Progenitor cell of endocrine pancreas (in vitro differentiated cells): Measurements from ENCODE around the gene ARHGEF26. TPM values are rescaled to one million over a fixed set of nuclear protein-coding genes. Genes with fewer than 3 reads are reported as not detected.

Experiments used
- DNase-seq: peaks from one replicate; pipeline ENCODE4 v3.0.0; 2021; ENCODE audit warnings: low spot score; ENCODE audit not compliant: unreplicated experiment
- H3K27ac Mint-ChIP-seq: 2 replicates; pipeline ENCODE4 v1.8.0; 2021; ENCODE audit warnings: mild to moderate bottlenecking, moderate library complexity, mixed read lengths
- H3K27me3 Mint-ChIP-seq: 2 replicates; pipeline ENCODE4 v1.8.0; 2021; ENCODE audit warnings: mixed read lengths
- H3K36me3 Mint-ChIP-seq: 2 replicates; pipeline ENCODE4 v1.8.0; 2022; ENCODE audit warnings: mixed read lengths; ENCODE audit not compliant: insufficient read depth
- H3K4me1 Mint-ChIP-seq: 2 replicates; pipeline ENCODE4 v1.8.0; 2021; ENCODE audit warnings: low read depth, mixed read lengths
- H3K4me3 Mint-ChIP-seq: 2 replicates; pipeline ENCODE4 v1.8.0; 2021; ENCODE audit warnings: low read depth, mild to moderate bottlenecking, moderate library complexity, mixed read lengths
- H3K9me3 Mint-ChIP-seq: 2 replicates; pipeline ENCODE4 v1.8.0; 2021; ENCODE audit warnings: low read depth, mixed read lengths
- CTCF ChIP-seq: fragments of 200-600 bp; sonication (generic); IDR thresholded peaks from one replicate; pipeline ENCODE4 v1.5.0; 2021; ENCODE audit warnings: antibody characterized with exemption, mild to moderate bottlenecking; ENCODE audit not compliant: unreplicated experiment
- total RNA-seq: library from RNA; stranded (reverse); gene quantifications from 2 replicates; pipeline ENCODE4 v1.2.1, GENCODE V29; 2021

The ARHGEF26 gene
- total RNA-seq, 1 donor from 2014 or later: 10.0 TPM

- peaks cover 24% of the 10 kb centered on the region for H3K4me1 Mint-ChIP-seq
- H3K36me3 Mint-ChIP-seq: no peaks in the 10 kb centered on the region
- no peak for TF ChIP-seq CTCF
- peaks cover 26% of the 10 kb centered on the region for H3K27me3 Mint-ChIP-seq
- H3K4me3 Mint-ChIP-seq: peak overlapping the region; percentile 90
- no peak overlapping the region for H3K27ac Mint-ChIP-seq
- no peaks in the 10 kb centered on the region for H3K9me3 Mint-ChIP-seq
- DNase-seq: no peak
These were observed 1.2 kb upstream of the ARHGEF26 start for GRCh38 chr3:154119951-154120350.

- TF ChIP-seq CTCF: peak; percentile 26
- Mint-ChIP-seq H3K4me1 (peaks cover 31% of the 10 kb centered on the region), H3K36me3 (no peaks in the 10 kb centered on the region), H3K27me3 (peaks cover 26% of the 10 kb centered on the region), H3K9me3 (no peaks in the 10 kb centered on the region), H3K27ac (peak overlapping the region; percentile 92), H3K4me3 (peak overlapping the region; percentile 90)
- DNase-seq: peak; percentile 30
These were observed 736 bp downstream of the ARHGEF26 start for GRCh38 chr3:154121701-154122551.

- Mint-ChIP-seq H3K4me3 (peak overlapping the region; percentile 90), H3K9me3 (no peaks in the 10 kb centered on the region), H3K27me3 (peaks cover 26% of the 10 kb centered on the region), H3K36me3 (no peaks in the 10 kb centered on the region), H3K27ac (peak overlapping the region; percentile 0), H3K4me1 (peaks cover 31% of the 10 kb centered on the region)
- no peak for TF ChIP-seq CTCF
- DNase-seq: no peak
These were observed 1.3 kb downstream of the ARHGEF26 start for GRCh38 chr3:154122552-154122911.

GRCh38 chr3:154122912-154123559 is 1.8 kb downstream of the ARHGEF26 start:
- peak overlapping the region; percentile 90 for H3K4me3 Mint-ChIP-seq
- peaks cover 31% of the 10 kb centered on the region for H3K4me1 Mint-ChIP-seq
- peak overlapping the region; percentile 0 for H3K27ac Mint-ChIP-seq
- peaks cover 26% of the 10 kb centered on the region for H3K27me3 Mint-ChIP-seq
- H3K9me3 Mint-ChIP-seq: no peaks in the 10 kb centered on the region
- DNase-seq: no peak
- TF ChIP-seq CTCF: no peak
- no peaks in the 10 kb centered on the region for H3K36me3 Mint-ChIP-seq

- Mint-ChIP-seq H3K9me3 (no peaks in the 10 kb centered on the region), H3K36me3 (peaks cover 2% of the 10 kb centered on the region), H3K4me1 (peaks cover 31% of the 10 kb centered on the region), H3K27ac (no peak overlapping the region), H3K27me3 (peaks cover 25% of the 10 kb centered on the region), H3K4me3 (peak overlapping the region; percentile 90)
- TF ChIP-seq CTCF: no peak
- no peak for DNase-seq
These were observed 2.7 kb downstream of the ARHGEF26 start for GRCh38 chr3:154123906-154124305.
